WTC11 (cell line): Measurements from ENCODE around the gene REG4. TPM values are rescaled to one million over a fixed set of nuclear protein-coding genes. Genes with fewer than 3 reads are reported as not detected.

Source experiments
- ATAC-seq: fragments of 200-7000 bp; cut with Tn5 transposase; 2 replicates; pipeline ENCODE4 v1.10.0; 2021; ENCODE audit warnings: mild to moderate bottlenecking, moderate library complexity
- Bru-seq: library from RNA; stranded (reverse); fragments of 400-500 nt; gene quantifications from one replicate; lab custom pipeline; 2021; lab: Mats Ljungman, UMichigan
- CTCF ChIA-PET: fragments of 300-600 bp; sonication (Branson Sonifier 250); formaldehyde crosslinking; loops from one replicate; lab custom pipeline; 2021; ENCODE audit warnings: antibody characterized with exemption; lab: Charles Lee
- POLR2A ChIA-PET: fragments of 350-600 bp; sonication (Branson Sonifier 250); formaldehyde crosslinking; loops from one replicate; lab custom pipeline; 2021; ENCODE audit warnings: antibody characterized with exemption; lab: Charles Lee
- DNase-seq: peaks from one replicate; pipeline ENCODE4 v3.0.0; 2021; ENCODE audit warnings: low spot score
- H3K27ac Mint-ChIP-seq: 2 replicates; pipeline ENCODE4 v1.8.0; 2021; ENCODE audit warnings: mixed read lengths
- H3K27me3 Mint-ChIP-seq: 2 replicates; pipeline ENCODE4 v1.8.0; 2021; ENCODE audit warnings: low read depth, mild to moderate bottlenecking, moderate library complexity, mixed read lengths
- H3K36me3 Mint-ChIP-seq: 2 replicates; pipeline ENCODE4 v1.8.0; 2021; ENCODE audit warnings: mixed read lengths
- H3K4me1 Mint-ChIP-seq: 2 replicates; pipeline ENCODE4 v1.8.0; 2022; ENCODE audit warnings: mixed read lengths
- H3K4me3 Mint-ChIP-seq: 2 replicates; pipeline ENCODE4 v1.8.0; 2021; ENCODE audit warnings: mild to moderate bottlenecking, moderate library complexity, mixed read lengths
- H3K9me3 Mint-ChIP-seq: 2 replicates; pipeline ENCODE4 v1.8.0; 2021; ENCODE audit warnings: mixed read lengths
- CBFB ChIP-seq: sonication (generic); formaldehyde crosslinking; IDR thresholded peaks from 2 replicates; pipeline ENCODE4 v1.8.1; 2022; ENCODE audit warnings: mild to moderate bottlenecking, low read depth, missing genetic modification reagents
- EMX1 ChIP-seq: fragments of 250-450 bp; sonication (Bioruptor Pico); IDR thresholded peaks from 2 replicates; pipeline ENCODE4 v1.8.0; 2021; ENCODE audit warnings: mild to moderate bottlenecking
- FOXK1 ChIP-seq: sonication (generic); formaldehyde crosslinking; IDR thresholded peaks from 2 replicates; pipeline ENCODE4 v1.8.0; 2022; ENCODE audit warnings: mild to moderate bottlenecking, moderate library complexity, missing genetic modification reagents
- FOXP1 ChIP-seq: sonication (generic); formaldehyde crosslinking; IDR thresholded peaks from 2 replicates; pipeline ENCODE4 v1.8.0; 2022; ENCODE audit warnings: missing genetic modification reagents, mild to moderate bottlenecking, moderate library complexity, borderline replicate concordance
- JAZF1 ChIP-seq: fragments of 250-450 bp; sonication (Bioruptor Pico); IDR thresholded peaks from 2 replicates; pipeline ENCODE4 v1.9.0; 2021; ENCODE audit warnings: moderate library complexity, mild to moderate bottlenecking, inconsistent platforms
- KAT7 ChIP-seq: sonication (generic); formaldehyde crosslinking; IDR thresholded peaks from 2 replicates; pipeline ENCODE4 v1.8.1; 2023; ENCODE audit warnings: missing genetic modification reagents, mild to moderate bottlenecking, borderline replicate concordance
- MYBL2 ChIP-seq: sonication (generic); formaldehyde crosslinking; IDR thresholded peaks from 2 replicates; pipeline ENCODE4 v1.8.1; 2023; ENCODE audit warnings: mild to moderate bottlenecking, moderate library complexity, missing genetic modification reagents
- NR3C1 ChIP-seq: sonication (generic); formaldehyde crosslinking; conservative IDR thresholded peaks from 2 replicates; pipeline ENCODE4 v1.8.1; 2023; ENCODE audit warnings: low read depth, mild to moderate bottlenecking, missing genetic modification reagents
- PRRX2 ChIP-seq: fragments of 250-450 bp; sonication (Bioruptor Pico); IDR thresholded peaks from 2 replicates; pipeline ENCODE4 v1.8.0; 2021; ENCODE audit warnings: mild to moderate bottlenecking
- RORB ChIP-seq: fragments of 250-450 bp; sonication (Bioruptor Pico); IDR thresholded peaks from 2 replicates; pipeline ENCODE4 v1.9.0; 2021; ENCODE audit warnings: mild to moderate bottlenecking
- SMAD3 ChIP-seq: sonication (generic); formaldehyde crosslinking; IDR thresholded peaks from 2 replicates; pipeline ENCODE4 v1.8.0; 2022; ENCODE audit warnings: missing genetic modification reagents, mild to moderate bottlenecking, borderline replicate concordance
- SOX15 ChIP-seq: fragments of 250-450 bp; sonication (Bioruptor Pico); IDR thresholded peaks from 2 replicates; pipeline ENCODE4 v1.9.0; 2021; ENCODE audit warnings: mild to moderate bottlenecking
- ZBTB21 ChIP-seq: sonication (generic); formaldehyde crosslinking; IDR thresholded peaks from 2 replicates; pipeline ENCODE4 v1.8.1; 2023; ENCODE audit warnings: mild to moderate bottlenecking, missing genetic modification reagents, borderline replicate concordance
- ZNF396 ChIP-seq: fragments of 250-450 bp; sonication (Bioruptor Pico); IDR thresholded peaks from 2 replicates; pipeline ENCODE4 v1.8.0; 2021; ENCODE audit warnings: mild to moderate bottlenecking, moderate library complexity, borderline replicate concordance
- ZNF423 ChIP-seq: fragments of 250-450 bp; sonication (Bioruptor Pico); IDR thresholded peaks from 2 replicates; pipeline ENCODE4 v2.1.2; 2022; ENCODE audit warnings: mild to moderate bottlenecking, moderate library complexity
- long read RNA-seq, 3 experiments: library from RNA in 1 of 3; library from capped mRNA in 1 of 3; library from polyadenylated mRNA in 1 of 3; unstranded in 2 of 3; stranded (forward) in 1 of 3; transcript quantifications; one replicate each; pipeline ENCODE4 v2.0.0, GENCODE V29; 2021
- total RNA-seq: library from RNA; stranded (reverse); gene quantifications from 3 replicates; pipeline ENCODE4 v1.2.3, GENCODE V29; 2021
- TF ChIP-seq, protein P1 (sequence below): fragments of 250-450 bp; sonication (Bioruptor Pico); IDR thresholded peaks from 2 replicates; pipeline ENCODE4 v1.9.0; 2021; ENCODE audit warnings: moderate library complexity, mild to moderate bottlenecking, inconsistent platforms, borderline replicate concordance
- TF ChIP-seq, protein P2 (sequence below): sonication (generic); formaldehyde crosslinking; IDR thresholded peaks from 2 replicates; pipeline ENCODE4 v1.8.0; 2022; ENCODE audit warnings: missing genetic modification reagents
- TF ChIP-seq, protein P3 (sequence below): sonication (generic); formaldehyde crosslinking; IDR thresholded peaks from 2 replicates; pipeline ENCODE4 v1.8.1; 2023; ENCODE audit warnings: mild to moderate bottlenecking, missing genetic modification reagents, borderline replicate concordance
- TF ChIP-seq, protein P4 (sequence below): fragments of 250-450 bp; sonication (Bioruptor Pico); IDR thresholded peaks from 2 replicates; pipeline ENCODE4 v2.1.2; 2022; ENCODE audit warnings: mild to moderate bottlenecking, moderate library complexity
- TF ChIP-seq, protein P5 (sequence below): sonication (generic); formaldehyde crosslinking; IDR thresholded peaks from 2 replicates; pipeline ENCODE4 v1.8.1; 2023; ENCODE audit warnings: mild to moderate bottlenecking, missing genetic modification reagents, moderate library complexity

Gene REG4
- total RNA-seq (0.11 to 0.31 TPM in 2 of 3 replicates, not detected in the other), Bru-seq, nascent RNA (percentile 3 among the genes with signal in this experiment)
- long read RNA-seq, experiment 1, result 0 reads
- long read RNA-seq, experiment 2, result 0 reads
- long read RNA-seq, experiment 3, result 0 reads

DNA sequence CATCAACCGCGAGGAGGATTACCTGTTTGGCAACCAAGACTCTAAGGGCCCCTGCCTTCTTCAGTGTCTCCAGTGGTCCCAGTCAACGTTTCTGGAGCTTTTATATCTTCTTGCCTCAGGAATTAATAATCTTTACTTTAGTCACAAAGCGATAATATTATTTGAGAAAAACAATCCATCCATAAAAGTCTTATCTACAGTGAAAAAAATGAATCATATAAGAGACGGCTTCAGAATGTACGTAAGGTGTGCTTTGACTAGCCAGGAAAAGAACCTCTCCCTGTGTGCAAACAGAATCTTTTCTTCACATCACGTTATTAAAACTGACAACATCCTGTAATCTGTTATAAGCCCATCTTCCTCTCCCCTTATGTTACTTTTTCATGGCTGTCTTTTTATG is at the start of gene REG4:
TSS of gene REG4 (minus strand) at position 74 of the 400 bp plus-strand sequence. CDS start 2,691 bp downstream, outside the sequence.
- DNase-seq (no peak), ATAC-seq (no peak)
- Mint-ChIP-seq H3K27ac (no peak within 1 kb of the TSS), H3K4me1 (0 out of 2 replicates have a peak, but pooled peaks cover 3% of the 10 kb centered on the region), H3K4me3 (no peak within 1 kb of the TSS), H3K36me3 (no peaks in the 10 kb centered on the region), H3K27me3 (no peaks in the 10 kb centered on the region; the same call in 1 of the 2 replicates), H3K9me3 (no peaks in the 10 kb centered on the region)
- ChIA-PET CTCF (no interaction called here), POLR2A (no interaction called here)
- TF ChIP-seq, protein P1, sequence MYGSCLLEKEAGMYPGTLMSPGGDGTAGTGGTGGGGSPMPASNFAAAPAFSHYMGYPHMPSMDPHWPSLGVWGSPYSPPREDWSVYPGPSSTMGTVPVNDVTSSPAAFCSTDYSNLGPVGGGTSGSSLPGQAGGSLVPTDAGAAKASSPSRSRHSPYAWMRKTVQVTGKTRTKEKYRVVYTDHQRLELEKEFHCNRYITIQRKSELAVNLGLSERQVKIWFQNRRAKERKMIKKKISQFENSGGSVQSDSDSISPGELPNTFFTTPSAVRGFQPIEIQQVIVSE (CRISPR knock-in tag), result no peak
- TF ChIP-seq, protein P2, sequence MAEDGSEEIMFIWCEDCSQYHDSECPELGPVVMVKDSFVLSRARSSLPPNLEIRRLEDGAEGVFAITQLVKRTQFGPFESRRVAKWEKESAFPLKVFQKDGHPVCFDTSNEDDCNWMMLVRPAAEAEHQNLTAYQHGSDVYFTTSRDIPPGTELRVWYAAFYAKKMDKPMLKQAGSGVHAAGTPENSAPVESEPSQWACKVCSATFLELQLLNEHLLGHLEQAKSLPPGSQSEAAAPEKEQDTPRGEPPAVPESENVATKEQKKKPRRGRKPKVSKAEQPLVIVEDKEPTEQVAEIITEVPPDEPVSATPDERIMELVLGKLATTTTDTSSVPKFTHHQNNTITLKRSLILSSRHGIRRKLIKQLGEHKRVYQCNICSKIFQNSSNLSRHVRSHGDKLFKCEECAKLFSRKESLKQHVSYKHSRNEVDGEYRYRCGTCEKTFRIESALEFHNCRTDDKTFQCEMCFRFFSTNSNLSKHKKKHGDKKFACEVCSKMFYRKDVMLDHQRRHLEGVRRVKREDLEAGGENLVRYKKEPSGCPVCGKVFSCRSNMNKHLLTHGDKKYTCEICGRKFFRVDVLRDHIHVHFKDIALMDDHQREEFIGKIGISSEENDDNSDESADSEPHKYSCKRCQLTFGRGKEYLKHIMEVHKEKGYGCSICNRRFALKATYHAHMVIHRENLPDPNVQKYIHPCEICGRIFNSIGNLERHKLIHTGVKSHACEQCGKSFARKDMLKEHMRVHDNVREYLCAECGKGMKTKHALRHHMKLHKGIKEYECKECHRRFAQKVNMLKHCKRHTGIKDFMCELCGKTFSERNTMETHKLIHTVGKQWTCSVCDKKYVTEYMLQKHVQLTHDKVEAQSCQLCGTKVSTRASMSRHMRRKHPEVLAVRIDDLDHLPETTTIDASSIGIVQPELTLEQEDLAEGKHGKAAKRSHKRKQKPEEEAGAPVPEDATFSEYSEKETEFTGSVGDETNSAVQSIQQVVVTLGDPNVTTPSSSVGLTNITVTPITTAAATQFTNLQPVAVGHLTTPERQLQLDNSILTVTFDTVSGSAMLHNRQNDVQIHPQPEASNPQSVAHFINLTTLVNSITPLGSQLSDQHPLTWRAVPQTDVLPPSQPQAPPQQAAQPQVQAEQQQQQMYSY (CRISPR knock-in tag), result no peak
- no peak for TF ChIP-seq FOXP1 (CRISPR knock-in tag)
- no peak for TF ChIP-seq ZBTB21 (CRISPR knock-in tag)
- no peak for TF ChIP-seq FOXK1 (CRISPR knock-in tag)
- no peak for TF ChIP-seq CBFB (CRISPR knock-in tag)
- TF ChIP-seq, protein P3, sequence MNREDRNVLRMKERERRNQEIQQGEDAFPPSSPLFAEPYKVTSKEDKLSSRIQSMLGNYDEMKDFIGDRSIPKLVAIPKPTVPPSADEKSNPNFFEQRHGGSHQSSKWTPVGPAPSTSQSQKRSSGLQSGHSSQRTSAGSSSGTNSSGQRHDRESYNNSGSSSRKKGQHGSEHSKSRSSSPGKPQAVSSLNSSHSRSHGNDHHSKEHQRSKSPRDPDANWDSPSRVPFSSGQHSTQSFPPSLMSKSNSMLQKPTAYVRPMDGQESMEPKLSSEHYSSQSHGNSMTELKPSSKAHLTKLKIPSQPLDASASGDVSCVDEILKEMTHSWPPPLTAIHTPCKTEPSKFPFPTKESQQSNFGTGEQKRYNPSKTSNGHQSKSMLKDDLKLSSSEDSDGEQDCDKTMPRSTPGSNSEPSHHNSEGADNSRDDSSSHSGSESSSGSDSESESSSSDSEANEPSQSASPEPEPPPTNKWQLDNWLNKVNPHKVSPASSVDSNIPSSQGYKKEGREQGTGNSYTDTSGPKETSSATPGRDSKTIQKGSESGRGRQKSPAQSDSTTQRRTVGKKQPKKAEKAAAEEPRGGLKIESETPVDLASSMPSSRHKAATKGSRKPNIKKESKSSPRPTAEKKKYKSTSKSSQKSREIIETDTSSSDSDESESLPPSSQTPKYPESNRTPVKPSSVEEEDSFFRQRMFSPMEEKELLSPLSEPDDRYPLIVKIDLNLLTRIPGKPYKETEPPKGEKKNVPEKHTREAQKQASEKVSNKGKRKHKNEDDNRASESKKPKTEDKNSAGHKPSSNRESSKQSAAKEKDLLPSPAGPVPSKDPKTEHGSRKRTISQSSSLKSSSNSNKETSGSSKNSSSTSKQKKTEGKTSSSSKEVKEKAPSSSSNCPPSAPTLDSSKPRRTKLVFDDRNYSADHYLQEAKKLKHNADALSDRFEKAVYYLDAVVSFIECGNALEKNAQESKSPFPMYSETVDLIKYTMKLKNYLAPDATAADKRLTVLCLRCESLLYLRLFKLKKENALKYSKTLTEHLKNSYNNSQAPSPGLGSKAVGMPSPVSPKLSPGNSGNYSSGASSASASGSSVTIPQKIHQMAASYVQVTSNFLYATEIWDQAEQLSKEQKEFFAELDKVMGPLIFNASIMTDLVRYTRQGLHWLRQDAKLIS (CRISPR knock-in tag), result no peak
- TF ChIP-seq, protein P4, sequence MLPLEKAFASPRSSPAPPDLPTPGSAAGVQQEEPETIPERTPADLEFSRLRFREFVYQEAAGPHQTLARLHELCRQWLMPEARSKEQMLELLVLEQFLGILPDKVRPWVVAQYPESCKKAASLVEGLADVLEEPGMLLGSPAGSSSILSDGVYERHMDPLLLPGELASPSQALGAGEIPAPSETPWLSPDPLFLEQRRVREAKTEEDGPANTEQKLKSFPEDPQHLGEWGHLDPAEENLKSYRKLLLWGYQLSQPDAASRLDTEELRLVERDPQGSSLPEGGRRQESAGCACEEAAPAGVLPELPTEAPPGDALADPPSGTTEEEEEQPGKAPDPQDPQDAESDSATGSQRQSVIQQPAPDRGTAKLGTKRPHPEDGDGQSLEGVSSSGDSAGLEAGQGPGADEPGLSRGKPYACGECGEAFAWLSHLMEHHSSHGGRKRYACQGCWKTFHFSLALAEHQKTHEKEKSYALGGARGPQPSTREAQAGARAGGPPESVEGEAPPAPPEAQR (CRISPR knock-in tag), result no peak
- no peak for TF ChIP-seq JAZF1 (CRISPR knock-in tag)
- TF ChIP-seq EMX1 (CRISPR knock-in tag), result no peak
- no peak for TF ChIP-seq RORB (CRISPR knock-in tag)

DNA sequence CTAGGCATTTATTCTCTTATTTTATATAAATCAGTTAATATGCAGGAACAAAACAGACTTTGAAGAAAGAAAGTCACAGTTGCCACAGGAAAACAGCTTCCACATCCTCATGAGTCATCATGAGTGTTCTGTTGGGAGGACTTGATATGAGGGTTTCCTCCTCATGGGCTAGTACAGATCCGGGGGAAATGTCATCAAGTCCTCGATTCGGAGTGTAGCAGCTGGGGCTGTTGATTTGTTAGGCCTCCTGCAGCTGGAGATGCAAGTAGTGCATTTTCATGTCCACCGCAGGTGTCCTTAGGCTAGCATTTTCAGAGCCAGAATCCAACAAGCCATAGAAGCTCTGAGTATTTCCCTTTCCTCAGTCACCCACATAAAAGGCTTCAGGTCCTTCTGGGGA is 48.4 kb upstream of the REG4 start:
- Mint-ChIP-seq H3K27me3 (no peaks in the 10 kb centered on the region; the same call in 1 of the 2 replicates), H3K4me3 (no peak overlapping the region), H3K9me3 (no peaks in the 10 kb centered on the region), H3K4me1 (no peaks in the 10 kb centered on the region), H3K36me3 (no peaks in the 10 kb centered on the region), H3K27ac (no peak overlapping the region)
- ChIA-PET POLR2A (no interaction called here), CTCF (interaction anchor here (1.0 to 1.7 kb wide), 3 partner anchors 11 to 26 kb away, joined by 4 to 7 read pairs (median 7); no protein-coding TSS in a partner anchor)
- ATAC-seq (no peak), DNase-seq (no peak)
- TF ChIP-seq PRRX2 (CRISPR knock-in tag) (no peak), NR3C1 (no peak), CBFB (CRISPR knock-in tag) (no peak), SMAD3 (no peak), FOXP1 (CRISPR knock-in tag) (no peak), ZNF423 (CRISPR knock-in tag) (no peak), MYBL2 (CRISPR knock-in tag) (no peak), KAT7 (CRISPR knock-in tag) (no peak), SOX15 (CRISPR knock-in tag) (no peak), ZNF396 (no peak)
- TF ChIP-seq, protein P5, sequence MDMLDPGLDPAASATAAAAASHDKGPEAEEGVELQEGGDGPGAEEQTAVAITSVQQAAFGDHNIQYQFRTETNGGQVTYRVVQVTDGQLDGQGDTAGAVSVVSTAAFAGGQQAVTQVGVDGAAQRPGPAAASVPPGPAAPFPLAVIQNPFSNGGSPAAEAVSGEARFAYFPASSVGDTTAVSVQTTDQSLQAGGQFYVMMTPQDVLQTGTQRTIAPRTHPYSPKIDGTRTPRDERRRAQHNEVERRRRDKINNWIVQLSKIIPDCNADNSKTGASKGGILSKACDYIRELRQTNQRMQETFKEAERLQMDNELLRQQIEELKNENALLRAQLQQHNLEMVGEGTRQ (CRISPR knock-in tag), result no peak
